HEK293 (cell line): ENCODE measurements around the gene NELL1.

ENCODE experiments used
- GLI4 ChIP-seq: fragments of 450-650 bp; formaldehyde crosslinking; IDR thresholded peaks from 2 replicates; pipeline ENCODE4 v1.5.1; 2016; ENCODE audit warnings: missing biosample characterization, missing genetic modification characterization
- KLF7 ChIP-seq: fragments of 450-650 bp; formaldehyde crosslinking; IDR thresholded peaks from 2 replicates; pipeline ENCODE4 v1.5.1; 2016; ENCODE audit warnings: missing biosample characterization, missing genetic modification characterization, borderline replicate concordance
- MYNN ChIP-seq: fragments of 450-650 bp; formaldehyde crosslinking; IDR thresholded peaks from 2 replicates; pipeline ENCODE4 v1.5.1; 2016; ENCODE audit warnings: missing biosample characterization, missing genetic modification characterization, borderline replicate concordance
- TRIM28 ChIP-seq: IDR thresholded peaks from 2 replicates; pipeline ENCODE4 v1.6.1; 2011; ENCODE audit warnings: low read length, control low read depth, borderline replicate concordance
- WT1 ChIP-seq: fragments of 450-650 bp; formaldehyde crosslinking; IDR thresholded peaks from 2 replicates; pipeline ENCODE4 v1.5.1; 2016; ENCODE audit warnings: missing biosample characterization, missing genetic modification characterization
- YY1 ChIP-seq: fragments of 450-650 bp; formaldehyde crosslinking; IDR thresholded peaks from 2 replicates; pipeline ENCODE4 v1.5.1; 2018; ENCODE audit warnings: missing biosample characterization, missing genetic modification characterization
- ZBTB7A ChIP-seq: fragments of 450-650 bp; formaldehyde crosslinking; IDR thresholded peaks from 2 replicates; pipeline ENCODE4 v1.5.1; 2016; ENCODE audit warnings: low read depth, missing biosample characterization, missing genetic modification characterization
- ZNF19 ChIP-seq: fragments of 450-650 bp; formaldehyde crosslinking; IDR thresholded peaks from 2 replicates; pipeline ENCODE4; 2016; ENCODE audit warnings: missing biosample characterization, missing genetic modification characterization, low read depth
- ZNF785 ChIP-seq: fragments of 450-650 bp; formaldehyde crosslinking; IDR thresholded peaks from 2 replicates; pipeline ENCODE4 v1.5.1; 2016; ENCODE audit warnings: missing biosample characterization, missing genetic modification characterization
- TF ChIP-seq, protein P1 (sequence below): fragments of 450-650 bp; formaldehyde crosslinking; IDR thresholded peaks from 2 replicates; pipeline ENCODE4 v1.5.1; 2016; ENCODE audit warnings: missing biosample characterization, missing genetic modification characterization
- TF ChIP-seq, protein P2 (sequence below): fragments of 450-650 bp; formaldehyde crosslinking; IDR thresholded peaks from 2 replicates; pipeline ENCODE4 v1.5.1; 2016; ENCODE audit warnings: missing biosample characterization, missing genetic modification characterization, low read depth
- TF ChIP-seq, protein P3 (sequence below): fragments of 450-650 bp; formaldehyde crosslinking; optimal IDR thresholded peaks from 2 replicates; pipeline ENCODE3; 2016; ENCODE audit warnings: missing biosample characterization, mild to moderate bottlenecking, missing genetic modification characterization
- TF ChIP-seq, protein P4 (sequence below): fragments of 450-650 bp; formaldehyde crosslinking; IDR thresholded peaks from 2 replicates; pipeline ENCODE4 v1.5.1; 2016; ENCODE audit warnings: missing biosample characterization, missing genetic modification characterization

DNA sequence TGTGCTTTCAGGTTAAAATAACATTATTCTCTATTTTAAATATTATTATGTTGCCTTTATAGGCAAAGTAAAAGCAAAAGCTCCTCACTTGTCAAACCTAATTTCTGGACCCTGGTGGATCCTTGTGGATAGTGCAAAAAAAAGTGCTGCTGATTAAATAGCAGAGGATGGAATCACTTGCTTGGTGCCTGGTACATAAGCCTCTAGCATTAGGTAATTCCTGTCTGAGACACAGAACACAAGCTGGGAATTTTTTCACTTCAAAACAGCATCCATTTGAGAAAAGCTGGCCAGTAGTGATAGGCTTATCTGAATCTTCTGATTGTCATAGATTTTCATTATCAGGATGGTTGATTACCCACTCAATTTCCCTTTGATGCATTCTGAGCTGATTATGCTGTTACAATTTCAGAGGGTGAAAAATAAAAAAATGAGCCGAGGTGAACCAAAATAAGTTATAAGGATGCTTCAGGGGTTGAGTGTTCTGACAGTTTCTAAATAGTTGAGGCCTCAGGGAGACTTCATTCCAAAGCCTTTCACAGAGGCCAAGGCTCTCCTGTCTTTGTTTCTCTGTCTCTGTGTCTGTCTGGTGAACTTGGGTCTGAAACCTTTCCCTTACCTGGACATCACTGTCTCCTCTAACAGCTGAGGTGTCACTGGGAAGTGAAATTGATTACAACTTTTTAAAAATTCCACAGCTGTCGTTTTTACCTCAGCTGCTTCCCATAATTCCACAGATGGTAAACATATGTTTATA, 242.9 kb downstream of the NELL1 start:
- TF ChIP-seq, protein P1, sequence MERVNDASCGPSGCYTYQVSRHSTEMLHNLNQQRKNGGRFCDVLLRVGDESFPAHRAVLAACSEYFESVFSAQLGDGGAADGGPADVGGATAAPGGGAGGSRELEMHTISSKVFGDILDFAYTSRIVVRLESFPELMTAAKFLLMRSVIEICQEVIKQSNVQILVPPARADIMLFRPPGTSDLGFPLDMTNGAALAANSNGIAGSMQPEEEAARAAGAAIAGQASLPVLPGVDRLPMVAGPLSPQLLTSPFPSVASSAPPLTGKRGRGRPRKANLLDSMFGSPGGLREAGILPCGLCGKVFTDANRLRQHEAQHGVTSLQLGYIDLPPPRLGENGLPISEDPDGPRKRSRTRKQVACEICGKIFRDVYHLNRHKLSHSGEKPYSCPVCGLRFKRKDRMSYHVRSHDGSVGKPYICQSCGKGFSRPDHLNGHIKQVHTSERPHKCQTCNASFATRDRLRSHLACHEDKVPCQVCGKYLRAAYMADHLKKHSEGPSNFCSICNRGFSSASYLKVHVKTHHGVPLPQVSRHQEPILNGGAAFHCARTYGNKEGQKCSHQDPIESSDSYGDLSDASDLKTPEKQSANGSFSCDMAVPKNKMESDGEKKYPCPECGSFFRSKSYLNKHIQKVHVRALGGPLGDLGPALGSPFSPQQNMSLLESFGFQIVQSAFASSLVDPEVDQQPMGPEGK (tag by site-specific recombination) = no peak
- TF ChIP-seq YY1 = no peak
- TF ChIP-seq ZBTB7A (tag by site-specific recombination) = no peak
- TF ChIP-seq, protein P2, sequence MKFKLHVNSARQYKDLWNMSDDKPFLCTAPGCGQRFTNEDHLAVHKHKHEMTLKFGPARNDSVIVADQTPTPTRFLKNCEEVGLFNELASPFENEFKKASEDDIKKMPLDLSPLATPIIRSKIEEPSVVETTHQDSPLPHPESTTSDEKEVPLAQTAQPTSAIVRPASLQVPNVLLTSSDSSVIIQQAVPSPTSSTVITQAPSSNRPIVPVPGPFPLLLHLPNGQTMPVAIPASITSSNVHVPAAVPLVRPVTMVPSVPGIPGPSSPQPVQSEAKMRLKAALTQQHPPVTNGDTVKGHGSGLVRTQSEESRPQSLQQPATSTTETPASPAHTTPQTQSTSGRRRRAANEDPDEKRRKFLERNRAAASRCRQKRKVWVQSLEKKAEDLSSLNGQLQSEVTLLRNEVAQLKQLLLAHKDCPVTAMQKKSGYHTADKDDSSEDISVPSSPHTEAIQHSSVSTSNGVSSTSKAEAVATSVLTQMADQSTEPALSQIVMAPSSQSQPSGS = no peak
- TF ChIP-seq, protein P3, sequence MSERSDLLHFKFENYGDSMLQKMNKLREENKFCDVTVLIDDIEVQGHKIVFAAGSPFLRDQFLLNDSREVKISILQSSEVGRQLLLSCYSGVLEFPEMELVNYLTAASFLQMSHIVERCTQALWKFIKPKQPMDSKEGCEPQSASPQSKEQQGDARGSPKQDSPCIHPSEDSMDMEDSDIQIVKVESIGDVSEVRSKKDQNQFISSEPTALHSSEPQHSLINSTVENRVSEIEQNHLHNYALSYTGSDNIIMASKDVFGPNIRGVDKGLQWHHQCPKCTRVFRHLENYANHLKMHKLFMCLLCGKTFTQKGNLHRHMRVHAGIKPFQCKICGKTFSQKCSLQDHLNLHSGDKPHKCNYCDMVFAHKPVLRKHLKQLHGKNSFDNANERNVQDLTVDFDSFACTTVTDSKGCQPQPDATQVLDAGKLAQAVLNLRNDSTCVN (tag by site-specific recombination) = no peak
- TF ChIP-seq MYNN (tag by site-specific recombination) = no peak
- TF ChIP-seq TRIM28 = no peak
- no peak for TF ChIP-seq WT1 (tag by site-specific recombination)
- TF ChIP-seq, protein P4, sequence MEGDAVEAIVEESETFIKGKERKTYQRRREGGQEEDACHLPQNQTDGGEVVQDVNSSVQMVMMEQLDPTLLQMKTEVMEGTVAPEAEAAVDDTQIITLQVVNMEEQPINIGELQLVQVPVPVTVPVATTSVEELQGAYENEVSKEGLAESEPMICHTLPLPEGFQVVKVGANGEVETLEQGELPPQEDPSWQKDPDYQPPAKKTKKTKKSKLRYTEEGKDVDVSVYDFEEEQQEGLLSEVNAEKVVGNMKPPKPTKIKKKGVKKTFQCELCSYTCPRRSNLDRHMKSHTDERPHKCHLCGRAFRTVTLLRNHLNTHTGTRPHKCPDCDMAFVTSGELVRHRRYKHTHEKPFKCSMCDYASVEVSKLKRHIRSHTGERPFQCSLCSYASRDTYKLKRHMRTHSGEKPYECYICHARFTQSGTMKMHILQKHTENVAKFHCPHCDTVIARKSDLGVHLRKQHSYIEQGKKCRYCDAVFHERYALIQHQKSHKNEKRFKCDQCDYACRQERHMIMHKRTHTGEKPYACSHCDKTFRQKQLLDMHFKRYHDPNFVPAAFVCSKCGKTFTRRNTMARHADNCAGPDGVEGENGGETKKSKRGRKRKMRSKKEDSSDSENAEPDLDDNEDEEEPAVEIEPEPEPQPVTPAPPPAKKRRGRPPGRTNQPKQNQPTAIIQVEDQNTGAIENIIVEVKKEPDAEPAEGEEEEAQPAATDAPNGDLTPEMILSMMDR (tag by site-specific recombination) = no peak
- TF ChIP-seq KLF7 (tag by site-specific recombination) = no peak
- TF ChIP-seq ZNF785 = no peak
- TF ChIP-seq ZNF19 (tag by site-specific recombination) = no peak
- no peak for TF ChIP-seq GLI4 (tag by site-specific recombination)
